ENCODE results near the gene FAXDC2.

FAXDC2 gene

GRCh38 chr5:154850255-154851062, at the start of gene FAXDC2:
Gene FAXDC2 (minus strand): TSS chr5:154850603. CDS start chr5:154838178, 12,425 bp downstream.
- no peak for DNase-seq

- no peak for DNase-seq
Measured at GRCh38 chr5:154900066-154900465, 49.7 kb upstream of the FAXDC2 start.

- DNase-seq = no peak
Measured at GRCh38 chr5:154899151-154899816, 48.9 kb upstream of the FAXDC2 start.

- DNase-seq = no peak
Measured at GRCh38 chr5:154898210-154898609, 47.8 kb upstream of the FAXDC2 start.

- no peak for DNase-seq
Measured at GRCh38 chr5:154896562-154897165, 46.3 kb upstream of the FAXDC2 start.

GRCh38 chr5:154895606-154896561, 45.5 kb upstream of the FAXDC2 start:
- DNase-seq = no peak

- DNase-seq = no peak
Measured at GRCh38 chr5:154893381-154893780, 43.0 kb upstream of the FAXDC2 start.

- DNase-seq = no peak
Measured at GRCh38 chr5:154892369-154892771, 42.0 kb upstream of the FAXDC2 start.

GRCh38 chr5:154885439-154885838, 35.0 kb upstream of the FAXDC2 start:
- DNase-seq = no peak

- no peak for DNase-seq
Measured at GRCh38 chr5:154884424-154884823, 34.0 kb upstream of the FAXDC2 start.

GRCh38 chr5:154881986-154882385, 31.6 kb upstream of the FAXDC2 start:
- DNase-seq = no peak

- no peak for DNase-seq
Measured at GRCh38 chr5:154878642-154879335, 28.4 kb upstream of the FAXDC2 start.

GRCh38 chr5:154873791-154874331, 23.5 kb upstream of the FAXDC2 start:
- no peak for DNase-seq

- DNase-seq = no peak
Measured at GRCh38 chr5:154871734-154872133, 21.3 kb upstream of the FAXDC2 start.

GRCh38 chr5:154868702-154869101, 18.3 kb upstream of the FAXDC2 start:
- no peak for DNase-seq

- DNase-seq = no peak
Measured at GRCh38 chr5:154866841-154867240, 16.4 kb upstream of the FAXDC2 start.

- DNase-seq = no peak
Measured at GRCh38 chr5:154865466-154866184, 15.2 kb upstream of the FAXDC2 start.

- no peak for DNase-seq
Measured at GRCh38 chr5:154863291-154864080, 13.1 kb upstream of the FAXDC2 start.

GRCh38 chr5:154862766-154863165, 12.4 kb upstream of the FAXDC2 start:
- no peak for DNase-seq

- DNase-seq = no peak
Measured at GRCh38 chr5:154861946-154862345, 11.5 kb upstream of the FAXDC2 start.
